ENCODE data around the gene PCDH15. TPM values are rescaled to one million over a fixed set of nuclear protein-coding genes. Genes with fewer than 3 reads are reported as not detected.
A peak's percentile ranks its signal among the peaks of the same experiment; 100 is the strongest.
"Not testable (repeated sequence)": the region's sequence is repeated elsewhere in the genome, so short reads cannot be mapped to it uniquely, and the experiment has no call there.

PCDH15 gene
- total RNA-seq, 8 experiments from 2014 or later = 2.3 to 15.7 (median 9.3) TPM

- in situ Hi-C loops (cut with MboI; ENCODE audit: low pct_unique_long_range_greater_than_20kb in 2 of 9, low sequenced_read_pairs in 9 of 9, unreplicated experiment in 9 of 9) = loop anchor here in 1 of 9 experiments (25.0 kb wide), 1 partner anchor 578 kb away; no protein-coding TSS in a partner anchor
- no peak for ATAC-seq (replicated peaks in 6 of 8)
- 0 to 100% (median 89%) methylated on average over 1 of the region's 1 CpG; no CpG with 5 or more reads in 1 of the 10 experiments for WGBS, 10 experiments
Measured at GRCh38 chr10:54415483-54415882, 385.5 kb downstream of the PCDH15 start.

GRCh38 chr10:54402576-54402975, 398.5 kb downstream of the PCDH15 start:
- ATAC-seq (replicated peaks in 6 of 8) = peak in 1 of 8 experiments; percentile 63
- in situ Hi-C loops (cut with MboI; ENCODE audit: low pct_unique_long_range_greater_than_20kb in 2 of 9, low sequenced_read_pairs in 9 of 9, unreplicated experiment in 9 of 9) = loop anchor here in 1 of 9 experiments (25.0 kb wide), 1 partner anchor 565 kb away; no protein-coding TSS in a partner anchor
- Histone ChIP-seq H3K4me3 (no peak overlapping the region), H3K4me1 (replicated peaks in 1 of 2) (no peaks in the 10 kb centered on the region), H3K27ac (no peak overlapping the region)
- WGBS, 10 experiments = 8 to 82% (median 67%) methylated on average over 1 of the region's 1 CpG; no CpG with 5 or more reads in 1 of the 10 experiments

More at GRCh38 chr10:54415483-54415882, 385.5 kb downstream of the PCDH15 start:
- Histone ChIP-seq H3K27ac (no peak overlapping the region), H3K4me3 (no peak overlapping the region), H3K4me1 (replicated peaks in 1 of 2) (no peaks in the 10 kb centered on the region)

GRCh38 chr10:54396031-54396430, 405.0 kb downstream of the PCDH15 start:
- in situ Hi-C loops (cut with MboI; ENCODE audit: low pct_unique_long_range_greater_than_20kb in 2 of 9, low sequenced_read_pairs in 9 of 9, unreplicated experiment in 9 of 9) = loop anchor here in 1 of 9 experiments (25.0 kb wide), 1 partner anchor 384 kb away; no protein-coding TSS in a partner anchor
- H3K4me3 ChIP-seq = no peak overlapping the region
- 27 to 68% (median 55%) methylated on average over 2 to 6 of the region's 6 CpGs for WGBS, 10 experiments
- no peak for ATAC-seq (replicated peaks in 6 of 8)
- no peak overlapping the region for H3K27ac ChIP-seq
- H3K4me1 ChIP-seq (replicated peaks in 1 of 2) = no peaks in the 10 kb centered on the region

GRCh38 chr10:54394598-54394997, 406.4 kb downstream of the PCDH15 start:
- not testable (repeated sequence) for H3K4me3 ChIP-seq; H3K27ac ChIP-seq; H3K4me1 ChIP-seq (replicated peaks in 1 of 2); ATAC-seq (replicated peaks in 6 of 8)
- in situ Hi-C loops (cut with MboI; ENCODE audit: low pct_unique_long_range_greater_than_20kb in 2 of 9, low sequenced_read_pairs in 9 of 9, unreplicated experiment in 9 of 9) = loop anchor here in 1 of 9 experiments (25.0 kb wide), 1 partner anchor 382 kb away; no protein-coding TSS in a partner anchor
- 50 to 100% (median 77%) methylated on average over 1 to 3 of the region's 6 CpGs; no CpG with 5 or more reads in 6 of the 10 experiments for WGBS, 10 experiments

- peaks cover 0 to 5% of the 10 kb centered on the region in 2 donors for H3K4me1 ChIP-seq (replicated peaks in 1 of 2)
- 0 to 67% (median 50%) methylated on average over 1 of the region's 1 CpG; no CpG with 5 or more reads in 3 of the 10 experiments for WGBS, 10 experiments
- in situ Hi-C loops (cut with MboI; ENCODE audit: low pct_unique_long_range_greater_than_20kb in 2 of 9, low sequenced_read_pairs in 9 of 9, unreplicated experiment in 9 of 9) = no loop called here
- ATAC-seq (replicated peaks in 6 of 8) = peak in 3 of 8 experiments; percentile 21 to 81 (median 35)
- no peak overlapping the region for H3K27ac ChIP-seq
- H3K4me3 ChIP-seq = no peak overlapping the region
Measured at GRCh38 chr10:54372179-54372578, 428.9 kb downstream of the PCDH15 start.

- Histone ChIP-seq H3K4me1 (replicated peaks in 1 of 2) (peaks cover 0 to 5% of the 10 kb centered on the region in 2 donors), H3K27ac (no peak overlapping the region), H3K4me3 (no peak overlapping the region)
- 28 to 100% (median 71%) methylated on average over 2 to 3 of the region's 3 CpGs for WGBS, 10 experiments
- in situ Hi-C loops (cut with MboI; ENCODE audit: low pct_unique_long_range_greater_than_20kb in 2 of 9, low sequenced_read_pairs in 9 of 9, unreplicated experiment in 9 of 9) = no loop called here
- ATAC-seq (replicated peaks in 6 of 8) = peak in 2 of 8 experiments; percentile 29 to 34
Measured at GRCh38 chr10:54368984-54369383, 432.0 kb downstream of the PCDH15 start.

GRCh38 chr10:54363390-54363789, 437.6 kb downstream of the PCDH15 start:
- Histone ChIP-seq H3K4me1 (replicated peaks in 1 of 2) (no peaks in the 10 kb centered on the region), H3K4me3 (no peak overlapping the region), H3K27ac (no peak overlapping the region)
- in situ Hi-C loops (cut with MboI; ENCODE audit: low pct_unique_long_range_greater_than_20kb in 2 of 9, low sequenced_read_pairs in 9 of 9, unreplicated experiment in 9 of 9) = no loop called here
- ATAC-seq (replicated peaks in 6 of 8) = no peak
- WGBS, 10 experiments = 0 to 100% (median 59%) methylated on average over 1 of the region's 1 CpG

GRCh38 chr10:54342058-54342457, 459.0 kb downstream of the PCDH15 start:
- WGBS, 10 experiments = 46 to 86% (median 57%) methylated on average over 1 to 2 of the region's 2 CpGs; no CpG with 5 or more reads in 4 of the 10 experiments
- in situ Hi-C loops (cut with MboI; ENCODE audit: low pct_unique_long_range_greater_than_20kb in 2 of 9, low sequenced_read_pairs in 9 of 9, unreplicated experiment in 9 of 9) = no loop called here

GRCh38 chr10:54335296-54335695, 465.7 kb downstream of the PCDH15 start:
- 7 to 71% (median 23%) methylated on average over 1 to 2 of the region's 2 CpGs; no CpG with 5 or more reads in 4 of the 10 experiments for WGBS, 10 experiments
- no peaks in the 10 kb centered on the region for H3K4me1 ChIP-seq (replicated peaks in 1 of 2)
- H3K4me3 ChIP-seq = no peak overlapping the region
- ATAC-seq (replicated peaks in 6 of 8) = peak in 2 of 8 experiments; percentile 72 to 76
- no peak overlapping the region for H3K27ac ChIP-seq
- in situ Hi-C loops (cut with MboI; ENCODE audit: low pct_unique_long_range_greater_than_20kb in 2 of 9, low sequenced_read_pairs in 9 of 9, unreplicated experiment in 9 of 9) = no loop called here

More at GRCh38 chr10:54342058-54342457, 459.0 kb downstream of the PCDH15 start:
- no peak for ATAC-seq (replicated peaks in 6 of 8)
- Histone ChIP-seq H3K4me1 (replicated peaks in 1 of 2) (no peaks in the 10 kb centered on the region), H3K4me3 (no peak overlapping the region), H3K27ac (no peak overlapping the region)

- H3K4me3 ChIP-seq = no peak overlapping the region
- no peak overlapping the region for H3K27ac ChIP-seq
- WGBS, 10 experiments = 0 to 100% (median 77%) methylated on average over 1 to 2 of the region's 2 CpGs; no CpG with 5 or more reads in 3 of the 10 experiments
- in situ Hi-C loops (cut with MboI; ENCODE audit: low pct_unique_long_range_greater_than_20kb in 2 of 9, low sequenced_read_pairs in 9 of 9, unreplicated experiment in 9 of 9) = no loop called here
- ATAC-seq (replicated peaks in 6 of 8) = peak in 1 of 8 experiments; percentile 29
- no peaks in the 10 kb centered on the region for H3K4me1 ChIP-seq (replicated peaks in 1 of 2)
Measured at GRCh38 chr10:54319341-54319740, 481.7 kb downstream of the PCDH15 start.

GRCh38 chr10:54318470-54318869, 482.6 kb downstream of the PCDH15 start:
- in situ Hi-C loops (cut with MboI; ENCODE audit: low pct_unique_long_range_greater_than_20kb in 2 of 9, low sequenced_read_pairs in 9 of 9, unreplicated experiment in 9 of 9) = no loop called here
- Histone ChIP-seq H3K27ac (no peak overlapping the region), H3K4me1 (replicated peaks in 1 of 2) (no peaks in the 10 kb centered on the region), H3K4me3 (no peak overlapping the region)
- WGBS, 10 experiments = 0 to 100% (median 100%) methylated on average over 1 of the region's 1 CpG; no CpG with 5 or more reads in 5 of the 10 experiments
- no peak for ATAC-seq (replicated peaks in 6 of 8)

GRCh38 chr10:54314430-54314829, 486.6 kb downstream of the PCDH15 start:
- ATAC-seq (replicated peaks in 6 of 8) = no peak
- Histone ChIP-seq H3K4me3 (no peak overlapping the region), H3K4me1 (replicated peaks in 1 of 2) (no peaks in the 10 kb centered on the region), H3K27ac (no peak overlapping the region)
- in situ Hi-C loops (cut with MboI; ENCODE audit: low pct_unique_long_range_greater_than_20kb in 2 of 9, low sequenced_read_pairs in 9 of 9, unreplicated experiment in 9 of 9) = no loop called here
- 11 to 100% (median 90%) methylated on average over 1 to 3 of the region's 3 CpGs; no CpG with 5 or more reads in 1 of the 10 experiments for WGBS, 10 experiments

GRCh38 chr10:54284526-54285193, 516.4 kb downstream of the PCDH15 start:
- Histone ChIP-seq H3K4me3 (no peak overlapping the region), H3K27ac (no peak overlapping the region), H3K4me1 (replicated peaks in 1 of 2) (peaks cover 0 to 4% of the 10 kb centered on the region in 2 donors)
- ATAC-seq (replicated peaks in 6 of 8) = no peak
- 9 to 100% (median 71%) methylated on average over 1 to 2 of the region's 2 CpGs; no CpG with 5 or more reads in 3 of the 10 experiments for WGBS, 10 experiments
- in situ Hi-C loops (cut with MboI; ENCODE audit: low pct_unique_long_range_greater_than_20kb in 2 of 9, low sequenced_read_pairs in 9 of 9, unreplicated experiment in 9 of 9) = no loop called here

Measured in motor neuron (in vitro differentiated cells).